Measurements from ENCODE around the gene NAT8.
"Not testable (repeated sequence)": the region's sequence is repeated elsewhere in the genome, so short reads cannot be mapped to it uniquely, and the experiment has no call there.

NAT8 gene

GRCh38 chr2:73614105-73614504, 28.1 kb downstream of the NAT8 start:
- Mint-ChIP-seq H3K9me3 (no peaks in the 10 kb centered on the region), H3K36me3 (ENCODE audit: low read depth) (no peaks in the 10 kb centered on the region), H3K4me3 (no peak overlapping the region), H3K27ac (no peak overlapping the region), H3K4me1 (ENCODE audit: low read depth) (peaks cover 4% of the 10 kb centered on the region), H3K27me3 (ENCODE audit: low read depth) (no peaks in the 10 kb centered on the region)
- DNase-seq (ENCODE audit: low spot score): no peak

DNA sequence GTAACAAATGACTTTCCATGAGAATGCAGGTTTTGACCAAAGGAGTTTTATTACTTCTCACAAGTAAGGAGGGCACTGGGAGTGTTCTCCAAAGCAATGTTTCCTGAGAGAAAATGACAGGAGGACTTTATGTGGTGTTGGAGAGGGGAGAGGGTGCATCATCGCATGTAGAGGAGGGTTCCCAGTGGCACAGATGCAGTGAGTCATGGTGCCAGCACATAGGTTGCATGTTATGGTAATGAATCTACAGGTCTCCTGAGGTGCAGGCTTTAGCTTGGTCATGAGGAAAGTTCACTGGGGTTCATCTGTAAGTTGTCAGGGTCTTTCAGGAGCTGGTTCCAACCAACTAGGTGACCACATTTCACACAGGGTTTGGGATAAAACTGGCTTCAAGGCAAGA, 30.4 kb downstream of the NAT8 start:
- no peak overlapping the region for H3K27ac Mint-ChIP-seq
- H3K4me3 Mint-ChIP-seq: no peak overlapping the region
- DNase-seq (ENCODE audit: low spot score): no peak
- no peaks in the 10 kb centered on the region for H3K36me3 Mint-ChIP-seq (ENCODE audit: low read depth)
- H3K27me3 Mint-ChIP-seq (ENCODE audit: low read depth): no peaks in the 10 kb centered on the region
- H3K9me3 Mint-ChIP-seq: no peaks in the 10 kb centered on the region
- H3K4me1 Mint-ChIP-seq (ENCODE audit: low read depth): peaks cover 4% of the 10 kb centered on the region

- H3K27ac Mint-ChIP-seq: no peak overlapping the region
- H3K4me1 Mint-ChIP-seq (ENCODE audit: low read depth): peaks cover 4% of the 10 kb centered on the region
- no peak overlapping the region for H3K4me3 Mint-ChIP-seq
- no peaks in the 10 kb centered on the region for H3K36me3 Mint-ChIP-seq (ENCODE audit: low read depth)
- DNase-seq (ENCODE audit: low spot score): no peak
- no peaks in the 10 kb centered on the region for H3K27me3 Mint-ChIP-seq (ENCODE audit: low read depth)
- H3K9me3 Mint-ChIP-seq: no peaks in the 10 kb centered on the region
Measured at GRCh38 chr2:73611193-73611592, 31.0 kb downstream of the NAT8 start.

DNA sequence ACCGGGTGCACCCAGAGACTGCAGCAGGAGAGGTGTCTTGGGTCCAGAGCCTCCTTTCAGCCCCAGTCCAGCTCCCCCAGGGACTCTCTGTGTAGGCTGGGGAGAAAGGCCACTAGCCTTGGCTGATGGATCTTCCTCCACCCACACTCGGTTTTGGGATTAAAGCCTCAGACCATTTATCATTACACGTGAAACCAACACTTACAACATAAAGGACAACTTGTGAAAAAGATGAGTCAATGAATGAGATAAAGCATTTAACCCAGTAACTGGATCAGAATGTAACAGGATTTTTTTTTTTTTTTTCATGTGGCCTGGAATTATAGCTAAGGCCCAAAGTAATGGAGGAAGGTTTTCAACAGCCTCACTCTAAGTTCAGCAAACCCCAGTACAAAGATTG, 32.1 kb downstream of the NAT8 start:
- H3K4me3 Mint-ChIP-seq: no peak overlapping the region
- H3K27me3 Mint-ChIP-seq (ENCODE audit: low read depth): no peaks in the 10 kb centered on the region
- H3K36me3 Mint-ChIP-seq (ENCODE audit: low read depth): no peaks in the 10 kb centered on the region
- no peak for DNase-seq (ENCODE audit: low spot score)
- no peaks in the 10 kb centered on the region for H3K9me3 Mint-ChIP-seq
- no peak overlapping the region for H3K27ac Mint-ChIP-seq
- peaks cover 4% of the 10 kb centered on the region for H3K4me1 Mint-ChIP-seq (ENCODE audit: low read depth)

- not testable (repeated sequence) for H3K4me1 Mint-ChIP-seq (ENCODE audit: low read depth); H3K27ac Mint-ChIP-seq; H3K4me3 Mint-ChIP-seq; H3K36me3 Mint-ChIP-seq (ENCODE audit: low read depth); H3K27me3 Mint-ChIP-seq (ENCODE audit: low read depth); H3K9me3 Mint-ChIP-seq; DNase-seq (ENCODE audit: low spot score)
Measured at GRCh38 chr2:73604589-73604988, 37.6 kb downstream of the NAT8 start.

DNA sequence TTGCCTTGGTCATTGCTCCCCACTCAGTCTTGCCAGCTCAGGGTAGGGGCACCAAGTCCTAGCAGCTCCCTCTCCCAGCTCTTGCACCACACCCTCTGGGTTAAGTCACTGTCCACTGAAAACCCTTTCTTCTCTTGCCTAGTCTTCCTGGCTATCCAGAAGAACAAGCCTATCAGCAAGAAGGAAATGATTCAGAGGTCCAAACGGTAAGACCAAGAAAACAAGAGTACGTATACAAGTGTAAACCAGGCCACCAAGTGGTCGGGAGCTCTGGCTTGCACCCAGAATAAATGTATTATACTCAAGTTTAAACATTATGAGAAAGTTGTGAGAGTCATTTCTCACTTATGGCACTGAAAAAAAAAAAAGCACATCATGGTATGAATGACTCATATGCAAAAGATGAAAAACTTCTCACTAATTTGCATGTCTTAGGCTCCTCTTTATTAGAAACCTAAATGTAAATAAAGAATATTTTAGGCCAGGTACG, 39.1 kb downstream of the NAT8 start:
- H3K4me1 Mint-ChIP-seq (ENCODE audit: low read depth); H3K9me3 Mint-ChIP-seq; H3K4me3 Mint-ChIP-seq; H3K27me3 Mint-ChIP-seq (ENCODE audit: low read depth); H3K36me3 Mint-ChIP-seq (ENCODE audit: low read depth); DNase-seq (ENCODE audit: low spot score); H3K27ac Mint-ChIP-seq: not testable (repeated sequence)

GRCh38 chr2:73601780-73602179, 40.4 kb downstream of the NAT8 start:
- Mint-ChIP-seq H3K4me3 (no peak overlapping the region), H3K27me3 (ENCODE audit: low read depth) (no peaks in the 10 kb centered on the region), H3K27ac (no peak overlapping the region), H3K9me3 (no peaks in the 10 kb centered on the region), H3K36me3 (ENCODE audit: low read depth) (no peaks in the 10 kb centered on the region), H3K4me1 (ENCODE audit: low read depth) (no peaks in the 10 kb centered on the region)
- no peak for DNase-seq (ENCODE audit: low spot score)

- no peaks in the 10 kb centered on the region for H3K36me3 Mint-ChIP-seq (ENCODE audit: low read depth)
- DNase-seq (ENCODE audit: low spot score): no peak
- H3K9me3 Mint-ChIP-seq: no peaks in the 10 kb centered on the region
- H3K4me3 Mint-ChIP-seq: no peak overlapping the region
- no peak overlapping the region for H3K27ac Mint-ChIP-seq
- H3K27me3 Mint-ChIP-seq (ENCODE audit: low read depth): no peaks in the 10 kb centered on the region
- H3K4me1 Mint-ChIP-seq (ENCODE audit: low read depth): no peaks in the 10 kb centered on the region
Measured at GRCh38 chr2:73594251-73594650, 48.0 kb downstream of the NAT8 start.

- H3K36me3 Mint-ChIP-seq (ENCODE audit: low read depth): no peaks in the 10 kb centered on the region
- H3K27me3 Mint-ChIP-seq (ENCODE audit: low read depth): no peaks in the 10 kb centered on the region
- no peaks in the 10 kb centered on the region for H3K4me1 Mint-ChIP-seq (ENCODE audit: low read depth)
- H3K4me3 Mint-ChIP-seq: no peak overlapping the region
- H3K9me3 Mint-ChIP-seq: no peaks in the 10 kb centered on the region
- no peak for DNase-seq (ENCODE audit: low spot score)
- no peak overlapping the region for H3K27ac Mint-ChIP-seq
Measured at GRCh38 chr2:73593680-73594079, 48.5 kb downstream of the NAT8 start.
